ENCODE data around the gene PAX5.

- TF ChIP-seq CTCF (IDR thresholded peaks at IDR 0.05) (no peak), POLR2A (IDR thresholded peaks at IDR 0.05) (no peak)
Measured at GRCh38 chr9:36898431-36899020, 135.5 kb downstream of the PAX5 start.

Measured in esophagus squamous epithelium (tissue), 4 donors.